IPS DF 4.7 (cell line): ENCODE data around the gene PDE10A.
"Not testable (repeated sequence)": the region's sequence is repeated elsewhere in the genome, so short reads cannot be mapped to it uniquely, and the experiment has no call there.

ENCODE experiments used
- DNase-seq: peaks from one replicate; pipeline ENCODE4 v3.0.0-alpha.2; 2013; ENCODE audit warnings: low spot score; ENCODE audit errors: extremely low read depth

Gene PDE10A

DNA sequence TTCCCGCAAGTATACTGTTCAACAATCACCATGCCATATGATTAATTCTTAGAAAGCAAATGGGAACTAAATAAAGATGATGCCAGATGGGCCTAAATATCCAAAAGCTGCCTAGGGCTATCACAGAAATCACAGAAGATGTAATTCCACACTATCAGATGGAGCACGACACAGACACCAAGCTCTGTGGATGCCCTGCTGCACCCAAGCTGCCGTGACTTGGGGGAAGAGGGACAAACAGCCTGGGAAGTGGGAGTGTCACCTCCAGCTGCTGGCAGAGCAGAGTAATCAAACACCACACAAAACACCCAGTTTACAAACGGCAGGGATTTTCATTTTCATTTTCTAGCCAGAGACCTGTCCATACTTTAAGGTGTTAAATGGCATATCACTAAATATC, 35.7 kb downstream of the PDE10A start:
- no peak for DNase-seq

DNA sequence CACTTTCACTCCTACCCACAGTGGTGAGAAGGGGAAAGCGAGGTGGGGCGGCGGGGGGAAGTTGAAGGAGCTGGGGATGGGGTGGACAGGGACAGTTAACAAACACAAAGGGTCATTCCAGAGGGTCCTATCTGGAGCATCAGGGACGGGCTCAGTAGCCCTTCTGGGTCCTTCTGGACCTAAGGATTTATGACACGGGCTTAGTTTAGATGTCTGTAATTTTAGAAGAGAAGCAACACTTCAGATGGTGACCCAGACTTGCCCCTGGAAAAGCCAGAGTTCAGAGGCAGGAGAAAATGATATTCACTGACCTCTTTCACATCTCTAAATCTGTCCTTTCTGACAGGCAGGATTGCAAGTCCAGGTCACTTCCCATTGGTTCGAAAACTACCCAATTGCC, 36.3 kb downstream of the PDE10A start:
- no peak for DNase-seq

DNA sequence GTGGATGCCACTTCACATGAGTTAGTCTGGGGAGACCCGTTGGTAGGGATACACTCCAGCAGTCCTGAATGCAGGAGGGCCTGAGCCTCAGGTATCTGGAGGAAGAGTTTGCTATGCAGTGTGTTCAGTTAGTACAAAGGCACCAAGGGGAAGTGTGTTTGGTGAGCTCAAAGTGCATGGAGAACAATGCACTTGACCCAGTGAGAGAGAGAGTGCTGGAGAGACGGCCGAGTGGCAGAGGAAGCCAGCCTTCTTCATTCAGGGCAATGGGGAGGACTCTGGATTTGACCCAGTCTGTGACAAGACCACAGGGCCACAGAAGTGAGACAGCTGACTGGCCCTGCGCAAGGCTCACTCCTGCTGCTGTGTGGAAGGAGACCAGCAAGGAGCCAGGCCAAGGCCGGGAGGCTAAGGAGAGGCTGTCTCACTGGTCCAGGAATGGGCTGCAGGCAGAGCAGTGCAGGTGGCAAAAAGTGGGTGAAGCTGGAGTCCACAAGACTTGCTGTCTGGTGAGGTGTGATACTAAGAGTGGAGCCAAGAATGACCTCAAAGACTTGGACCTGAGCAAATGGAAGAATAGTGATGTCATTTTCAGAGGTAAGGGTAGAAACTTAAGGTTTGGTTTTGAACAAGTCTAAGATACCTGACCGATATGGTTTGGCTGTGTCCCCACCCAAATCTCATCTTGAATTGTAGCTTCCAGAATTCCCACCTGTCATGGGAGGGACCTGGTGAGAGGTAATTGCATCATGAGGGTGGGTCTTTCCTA, 38.0 kb downstream of the PDE10A start:
- DNase-seq, result no peak

DNA sequence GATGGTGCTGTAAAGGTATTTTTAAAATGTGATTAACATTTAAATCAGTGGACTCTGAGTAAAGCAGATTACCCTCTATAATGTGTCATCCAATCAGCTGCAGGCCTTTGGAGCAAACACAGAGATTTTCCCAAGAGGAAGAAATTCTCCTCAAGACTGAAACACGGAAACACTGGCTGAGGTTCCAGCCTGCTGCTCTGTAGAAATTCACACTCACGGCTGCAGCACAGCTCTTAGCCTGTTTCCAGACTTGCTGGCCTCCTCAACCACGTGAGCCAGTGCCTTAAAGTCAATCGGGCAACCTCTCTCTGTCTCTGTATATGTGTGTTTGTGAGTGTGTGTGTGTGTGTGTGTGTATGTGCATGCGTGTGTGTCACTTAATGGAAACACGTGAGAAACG, 41.1 kb downstream of the PDE10A start:
- no peak for DNase-seq

DNA sequence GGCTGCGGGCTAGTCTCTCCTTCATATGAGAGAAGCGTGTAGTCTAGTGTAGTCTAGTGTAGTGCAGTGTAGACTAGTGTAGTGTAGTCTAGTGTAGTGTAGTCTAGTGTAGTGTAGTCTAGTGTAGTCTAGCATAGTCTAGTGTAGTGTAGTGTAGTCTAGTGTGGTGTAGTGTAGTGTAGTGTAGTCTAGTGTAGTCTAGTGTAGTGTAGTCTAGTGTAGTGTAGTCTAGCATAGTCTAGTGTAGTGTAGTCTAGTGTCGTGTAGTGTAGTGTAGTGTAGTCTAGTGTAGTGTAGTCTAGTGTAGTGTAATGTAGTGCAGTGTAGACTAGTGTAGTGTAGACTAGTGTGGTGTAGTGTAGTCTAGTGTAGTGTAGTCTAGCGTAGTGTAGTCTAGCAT, 44.1 kb downstream of the PDE10A start:
- DNase-seq, result not testable (repeated sequence)

DNA sequence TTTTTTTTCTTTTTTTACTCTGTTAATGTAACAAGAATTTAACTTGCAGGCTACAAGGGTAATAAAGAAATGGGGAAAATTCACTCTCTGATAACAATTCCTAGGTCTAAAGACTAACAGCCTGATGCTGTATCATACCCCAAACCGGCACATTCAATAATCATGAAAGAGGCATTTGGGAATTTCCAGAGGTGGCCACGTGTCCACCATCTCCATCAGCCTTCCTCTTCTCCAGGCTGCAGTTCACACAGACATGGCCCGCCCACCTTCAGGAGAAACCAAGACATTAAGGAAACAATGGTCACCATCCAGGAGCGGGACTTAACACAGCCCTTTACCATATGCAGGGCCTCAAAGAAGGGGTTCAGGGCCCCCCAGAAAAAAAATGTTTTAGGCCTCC, 44.8 kb downstream of the PDE10A start:
- no peak for DNase-seq

DNA sequence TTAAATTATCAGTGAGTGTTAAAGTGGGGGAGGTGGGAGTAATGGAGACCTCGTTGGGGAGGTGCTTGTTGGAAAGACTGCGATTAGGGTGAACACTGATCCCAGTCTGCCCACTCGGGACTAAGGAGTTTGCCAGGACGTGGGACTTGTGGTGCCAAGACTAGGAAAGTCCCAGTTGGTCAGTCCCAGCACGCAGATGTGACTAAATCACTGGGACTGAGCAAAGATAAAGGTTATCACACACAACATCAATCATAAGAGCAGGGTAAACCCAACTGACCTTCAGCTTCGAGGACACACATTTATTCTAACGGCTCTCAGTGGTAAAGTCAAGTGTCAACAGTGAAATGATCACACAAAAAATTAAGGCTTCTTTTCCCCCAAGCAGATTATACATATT, 45.5 kb downstream of the PDE10A start:
- no peak for DNase-seq

DNA sequence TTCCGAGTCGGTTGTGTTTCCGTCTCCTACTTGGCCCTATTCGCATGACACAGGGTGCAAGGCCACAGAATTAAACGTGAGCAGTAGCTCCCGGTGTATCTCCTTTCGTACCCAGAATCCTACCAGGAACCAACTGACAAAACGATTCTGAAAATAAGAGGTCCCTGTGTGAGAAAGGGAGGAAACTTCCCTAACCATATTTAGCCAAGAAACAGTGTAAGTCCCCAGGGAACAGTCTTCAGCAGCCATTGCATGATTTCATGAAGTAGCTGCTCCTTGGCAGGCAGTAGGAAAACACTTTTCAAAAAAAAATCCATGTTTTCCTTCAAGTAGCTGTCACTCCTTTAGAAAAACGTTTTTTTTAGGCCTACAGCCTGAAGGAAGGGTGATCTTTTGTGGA, 46.9 kb downstream of the PDE10A start:
- DNase-seq, result no peak

DNA sequence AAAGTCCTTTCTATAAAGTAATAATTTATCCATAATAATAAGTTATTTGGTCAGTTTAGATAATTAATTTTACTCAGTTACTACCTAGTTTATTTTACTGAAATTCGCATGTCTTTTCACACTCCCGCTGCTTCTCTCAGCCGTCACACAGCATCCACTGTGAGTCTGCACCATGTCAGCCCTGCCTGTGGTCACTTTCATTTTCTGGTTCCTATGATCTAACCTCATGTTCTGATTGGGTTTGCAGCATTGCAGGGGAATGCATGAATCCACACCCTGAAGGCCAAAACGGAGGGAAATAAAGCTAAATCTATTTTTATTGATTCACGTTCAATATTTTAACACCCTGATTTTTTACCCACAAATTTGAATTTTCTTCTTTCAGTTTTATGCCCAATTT, 47.4 kb downstream of the PDE10A start:
- no peak for DNase-seq

DNA sequence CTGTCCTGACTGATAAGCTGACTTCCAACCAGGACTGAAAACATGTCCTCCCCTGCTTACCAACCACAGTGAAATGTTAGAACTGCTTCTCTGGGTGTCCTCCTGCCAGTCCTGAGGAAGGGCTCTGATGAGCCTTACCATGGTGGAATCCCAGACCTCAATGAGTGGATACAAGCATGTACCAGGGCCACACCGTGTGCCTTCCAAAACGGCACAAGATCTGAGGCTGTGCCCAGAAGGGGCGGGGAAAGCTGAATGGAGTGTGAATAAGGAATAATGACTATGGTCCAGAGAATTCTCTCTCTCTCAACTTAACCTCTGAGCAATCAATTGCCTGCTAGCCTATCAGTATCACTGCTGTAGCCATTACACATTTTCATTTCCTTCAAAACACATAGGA, 51.7 kb downstream of the PDE10A start:
- no peak for DNase-seq

DNA sequence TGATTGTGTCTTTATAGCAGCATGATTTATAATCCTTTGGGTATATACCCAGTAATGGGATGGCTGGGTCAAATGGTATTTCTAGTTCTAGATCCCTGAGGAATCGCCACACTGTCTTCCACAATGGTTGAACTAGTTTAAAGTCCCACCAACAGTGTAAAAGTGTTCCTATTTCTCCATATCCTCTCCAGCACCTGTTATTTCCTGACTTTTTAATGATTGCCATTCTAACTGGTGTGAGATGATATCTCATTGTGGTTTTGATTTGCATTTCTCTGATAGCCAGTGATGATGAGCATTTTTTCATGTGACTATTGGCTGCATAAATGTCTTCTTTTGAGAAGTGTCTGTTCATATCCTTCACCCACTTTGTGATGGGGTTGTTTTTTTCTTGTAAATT, 54.5 kb downstream of the PDE10A start:
- not testable (repeated sequence) for DNase-seq

DNA sequence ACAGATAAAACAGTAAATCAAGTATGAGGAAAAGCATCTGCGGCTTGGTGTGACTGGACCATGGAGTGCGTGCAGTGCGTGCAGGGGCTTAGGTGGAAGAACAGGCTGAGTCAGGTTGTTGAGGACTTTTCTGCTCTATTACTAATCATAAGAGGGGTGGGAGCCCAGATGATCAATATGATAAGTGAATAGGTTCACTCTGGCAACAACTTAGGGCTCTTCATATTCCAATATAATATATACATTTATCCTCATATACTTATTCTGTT, 56.4 kb downstream of the PDE10A start:
- no peak for DNase-seq

DNA sequence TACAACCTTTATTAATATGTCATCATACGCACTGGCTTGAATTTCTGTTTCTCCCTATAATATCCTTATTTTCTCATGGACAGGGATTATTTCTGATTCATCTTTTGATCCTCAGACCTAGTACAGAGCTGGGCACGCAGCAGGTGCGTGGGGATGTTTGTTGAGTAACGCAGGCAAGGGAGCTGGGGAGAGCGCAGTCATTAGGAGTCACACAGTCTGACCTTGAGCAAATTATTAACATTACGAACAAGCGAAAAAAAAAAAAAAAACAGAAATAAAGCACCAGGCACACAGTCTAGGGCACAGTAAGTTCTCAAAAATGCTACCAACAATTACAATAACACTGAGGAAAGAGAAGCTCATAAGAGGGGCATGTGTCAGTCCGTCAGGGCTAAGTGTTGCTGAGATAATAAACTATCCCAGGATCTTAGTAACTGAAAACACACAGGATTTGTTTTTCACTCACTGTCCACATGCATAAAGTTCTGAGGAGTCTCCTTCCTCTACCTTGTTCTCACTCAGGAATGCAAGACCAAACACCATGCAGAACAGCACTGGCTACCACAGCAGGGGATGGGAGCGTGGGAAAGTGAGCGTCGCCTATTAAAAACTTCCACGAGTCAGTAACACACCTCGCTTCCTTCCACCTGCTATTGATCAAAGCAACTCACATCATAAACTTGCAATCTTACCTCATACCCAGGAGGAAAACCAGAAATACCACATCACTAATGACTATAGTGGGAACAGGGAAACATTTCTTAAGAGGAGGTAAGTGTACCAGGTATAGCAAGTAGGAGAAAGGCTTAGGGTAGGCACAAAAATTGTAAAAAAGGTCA, 56.9 kb downstream of the PDE10A start:
- no peak for DNase-seq

DNA sequence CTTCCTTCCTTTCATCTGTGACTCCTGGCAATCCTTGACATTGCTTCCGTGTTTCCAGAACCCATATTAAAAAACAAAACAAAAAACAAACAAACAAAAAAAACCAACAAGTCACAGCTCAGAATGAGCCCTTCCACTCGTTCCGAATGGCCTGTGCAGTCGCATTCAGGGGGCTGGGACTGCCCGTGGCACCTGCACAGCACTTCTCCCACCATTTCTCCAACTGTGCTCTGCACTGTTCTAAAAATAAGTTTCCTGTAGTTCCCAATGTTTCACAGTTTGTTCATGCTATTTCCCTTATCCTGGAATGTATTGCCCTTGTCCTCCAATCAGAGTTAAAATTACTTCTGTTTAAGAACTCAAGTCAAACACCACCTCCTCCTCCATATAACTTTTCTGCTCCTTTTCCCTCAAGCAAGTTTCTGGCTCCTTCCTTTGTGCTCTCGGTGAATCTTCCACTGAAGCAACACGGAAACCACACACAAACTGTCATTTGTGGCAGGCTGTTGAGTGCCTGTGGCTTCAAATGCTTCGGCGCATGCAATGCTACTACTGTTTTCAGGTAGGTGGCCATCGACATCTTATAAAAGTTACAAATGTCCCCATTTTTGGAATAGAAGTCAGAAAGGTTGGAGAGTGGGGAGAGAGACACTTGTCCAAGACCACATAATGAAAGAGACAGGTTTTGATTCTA, 57.7 kb downstream of the PDE10A start:
- no peak for DNase-seq

DNA sequence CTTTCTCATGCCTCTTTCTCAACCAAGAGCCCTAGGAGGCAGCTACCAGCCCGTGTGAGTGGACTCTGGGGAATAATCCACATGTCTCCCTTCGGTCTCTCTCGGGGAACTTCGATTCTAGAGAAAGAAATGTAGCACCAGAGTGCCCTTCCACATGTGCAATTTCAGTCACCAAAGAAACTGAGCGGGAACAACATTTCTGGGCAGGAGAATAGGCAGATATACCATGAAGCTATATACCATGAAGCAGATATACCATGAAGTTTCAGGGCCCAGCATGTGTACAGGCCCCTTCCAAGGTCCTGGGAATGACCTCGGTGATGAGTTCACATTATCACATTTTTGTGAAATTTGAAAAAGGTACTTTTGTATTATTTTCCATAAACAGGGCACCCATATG, 60.8 kb downstream of the PDE10A start:
- DNase-seq, result no peak

DNA sequence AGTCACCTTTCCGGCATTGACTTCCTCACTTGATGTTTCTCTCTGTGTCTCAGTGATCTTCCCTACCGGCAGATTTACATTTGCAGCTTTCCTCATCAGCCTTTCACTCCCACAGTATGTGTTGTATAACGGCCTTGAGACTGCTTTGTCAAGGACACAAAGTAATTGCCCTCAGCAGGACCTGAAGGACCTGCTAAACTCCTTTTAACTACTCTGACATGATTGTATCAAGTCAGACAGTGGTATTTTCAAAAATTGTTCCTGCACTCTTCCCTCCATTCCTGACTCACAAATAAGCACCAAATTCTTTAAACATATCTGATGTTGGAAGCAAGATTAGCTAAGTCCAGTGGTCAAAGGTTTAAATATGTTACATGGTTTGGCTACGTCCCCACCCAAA, 62.4 kb downstream of the PDE10A start:
- no peak for DNase-seq

DNA sequence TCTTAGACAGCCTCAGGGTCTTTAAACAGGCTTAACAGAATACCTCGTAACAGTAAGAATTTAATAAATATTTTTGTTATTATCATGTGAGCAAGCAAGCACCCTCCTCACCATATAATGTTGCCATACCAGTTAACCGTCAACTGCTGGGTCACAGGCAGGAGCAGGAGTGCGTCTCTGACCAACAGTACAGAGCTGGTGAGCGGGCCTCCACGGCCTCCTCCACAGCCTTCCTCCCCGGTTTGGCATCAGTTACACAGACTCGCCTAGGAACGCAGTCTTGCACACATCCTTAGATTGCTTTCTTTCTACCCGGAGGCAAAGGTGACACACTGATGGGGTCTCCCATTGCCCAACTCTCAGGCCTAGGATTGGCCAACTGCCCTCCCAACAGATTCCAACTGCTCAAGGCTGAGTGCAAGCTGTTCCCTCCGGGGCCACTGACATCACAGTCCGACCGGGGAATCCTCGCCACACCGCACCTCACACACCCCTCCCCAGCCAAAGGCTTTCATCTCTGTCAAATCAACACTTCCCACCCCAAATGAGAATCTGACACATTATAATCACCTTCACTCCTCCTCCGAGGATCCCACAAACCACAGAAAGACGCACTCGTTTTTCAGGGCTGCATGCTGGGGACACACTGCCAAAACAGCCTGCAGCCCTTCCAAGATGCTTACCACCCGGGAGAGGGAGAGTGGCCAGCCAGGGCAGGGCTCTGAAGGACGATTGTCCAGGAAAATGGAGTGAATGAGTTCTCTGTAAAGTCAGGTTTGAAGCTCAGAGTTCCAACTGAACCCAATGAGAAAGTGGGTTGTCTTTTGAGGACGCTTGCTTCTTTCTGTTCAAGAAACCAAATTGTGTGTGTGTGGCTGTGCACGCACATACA, 63.2 kb downstream of the PDE10A start:
- DNase-seq, result no peak

DNA sequence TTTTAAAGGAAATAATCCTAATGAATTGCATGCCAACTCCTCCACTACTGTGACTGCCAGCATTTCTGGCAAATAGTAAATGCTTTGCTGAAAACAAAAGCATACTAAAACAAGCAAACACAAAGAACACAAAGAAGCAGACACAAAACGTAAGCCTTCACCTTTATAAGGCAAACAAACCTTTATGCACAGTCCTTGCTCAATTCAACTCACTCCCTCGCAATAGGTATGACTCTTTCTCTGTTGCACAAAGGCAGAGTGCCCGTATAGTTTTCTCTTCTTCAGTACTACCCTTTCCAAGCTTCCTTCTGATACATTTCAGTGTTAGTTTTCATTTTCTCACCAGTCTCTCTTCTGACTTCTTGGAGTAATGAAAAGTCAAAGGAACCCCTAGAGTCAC, 63.9 kb downstream of the PDE10A start:
- no peak for DNase-seq

DNA sequence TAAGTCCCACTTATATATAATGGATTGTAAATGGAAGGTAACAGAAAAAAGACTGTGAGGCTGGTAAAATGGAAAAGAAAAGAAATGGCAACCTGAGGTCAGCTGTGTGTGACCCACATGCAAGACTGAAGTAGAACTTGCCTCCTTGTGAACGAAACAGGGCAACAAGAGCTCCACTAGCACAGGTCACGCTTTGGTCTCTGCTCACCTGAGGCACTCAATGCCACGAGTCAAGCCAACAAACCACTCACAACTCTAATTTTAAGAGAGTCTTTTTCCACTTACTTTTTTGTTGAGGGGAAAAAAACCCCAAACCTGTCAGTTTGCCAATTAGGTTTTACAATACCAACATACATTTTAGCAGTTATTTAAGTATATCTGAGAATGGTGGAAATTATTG, 65.2 kb downstream of the PDE10A start:
- DNase-seq, result no peak

DNA sequence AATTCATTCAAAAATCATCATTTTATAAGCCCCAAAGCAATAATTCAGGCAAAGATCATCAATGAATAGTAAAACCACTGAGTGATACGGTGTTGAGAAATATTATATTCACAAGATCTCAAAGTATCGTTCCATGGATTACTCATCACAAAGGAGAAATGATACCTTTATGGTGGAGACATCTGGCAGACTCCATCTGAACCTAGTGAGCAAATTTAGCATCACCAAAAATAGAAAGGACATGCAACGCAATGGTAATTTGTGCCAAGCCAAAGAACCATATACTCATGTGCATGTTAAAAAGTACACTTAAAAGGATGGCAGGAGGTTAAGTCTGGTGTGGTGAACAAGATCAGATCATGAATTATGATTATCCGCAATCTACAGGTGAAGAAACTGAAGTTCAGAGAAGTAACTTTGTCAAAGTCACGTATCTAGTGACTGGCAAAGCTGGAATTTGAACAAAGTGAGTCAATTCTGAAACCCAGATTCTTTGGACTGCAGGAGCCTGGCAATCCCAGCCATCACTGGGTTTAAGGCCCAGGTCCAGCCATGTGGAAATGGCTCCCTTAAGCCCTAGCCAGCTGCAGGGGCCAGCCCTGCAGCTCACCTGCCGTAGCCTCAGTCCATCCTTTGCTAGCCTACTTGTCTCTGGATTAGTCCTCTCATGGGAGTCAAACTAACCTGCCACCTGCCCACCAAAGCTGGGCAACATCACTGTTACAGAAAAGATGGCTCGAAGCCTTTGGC, 68.3 kb downstream of the PDE10A start:
- no peak for DNase-seq

DNA sequence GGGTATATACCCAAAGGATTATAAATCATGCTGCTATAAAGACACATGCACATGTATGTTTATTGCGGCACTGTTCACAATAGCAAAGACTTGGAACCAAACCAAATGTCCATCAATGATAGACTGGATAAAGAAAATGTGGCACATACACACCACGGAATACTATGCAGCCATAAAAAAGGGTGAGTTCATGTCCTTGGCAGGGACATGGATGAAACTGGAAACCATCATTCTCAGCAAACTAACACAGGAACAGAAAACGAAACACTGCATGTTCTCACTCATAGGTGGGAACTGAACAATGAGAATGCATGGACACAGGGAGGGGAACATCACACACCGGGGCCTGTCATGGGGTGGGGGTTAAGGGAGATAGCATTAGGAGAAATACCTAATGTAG, 70.1 kb downstream of the PDE10A start:
- DNase-seq, result not testable (repeated sequence)
